Esophagus muscularis mucosa (tissue), 4 donors: ENCODE results near the gene LIME1. TPM values are rescaled to one million over a fixed set of nuclear protein-coding genes. Genes with fewer than 3 reads are reported as not detected.

Source experiments
- DNase-seq: peaks from one replicate; pipeline ENCODE4 v3.0.0-alpha.2; 2017; ENCODE audit errors: extremely low spot score
- H3K27ac ChIP-seq, 4 donors: fragments of 200-600 bp; sonication (generic); replicated peaks in 1 of 4; 1 replicate in 3 of 4; 2 replicates in 1 of 4; pipeline ENCODE4 v1.5.1; 2016 to 2019; ENCODE audit warnings: mild to moderate bottlenecking in 1 of 4
- H3K27me3 ChIP-seq, 4 donors: fragments of 200-600 bp; sonication (generic); one replicate each; pipeline versions ENCODE4 v1.5.1 to v1.6.0; 2016 to 2019
- H3K36me3 ChIP-seq, 4 donors: fragments of 200-600 bp; sonication (generic); one replicate each; pipeline ENCODE4 v1.5.1; 2016 to 2019
- H3K4me1 ChIP-seq, 4 donors: fragments of 200-600 bp; sonication (generic); one replicate each; pipeline ENCODE4 v1.5.1; 2016 to 2019
- H3K4me3 ChIP-seq, 4 donors: fragments of 200-600 bp; sonication (generic); 1 replicate in 2 of 4; 2 replicates in 2 of 4; pipeline ENCODE4 v1.5.1; 2016 to 2019; ENCODE audit warnings: mild to moderate bottlenecking in 4 of 4, moderate library complexity in 1 of 4
- H3K9me3 ChIP-seq, 4 donors: fragments of 200-600 bp; sonication (generic); 1 replicate in 3 of 4; 2 replicates in 1 of 4; pipeline ENCODE4 v1.5.1; 2016 to 2019
- EP300 ChIP-seq: sonication (generic); formaldehyde crosslinking; IDR thresholded peaks from one replicate; pipeline ENCODE4 v1.6.1; 2017; ENCODE audit warnings: antibody characterized with exemption
- POLR2A ChIP-seq: fragments of 450-650 bp; IDR thresholded peaks from one replicate; pipeline ENCODE4 v1.6.1; 2017; ENCODE audit warnings: antibody characterized with exemption, moderate library complexity, mild to moderate bottlenecking, low read depth
- POLR2AphosphoS5 ChIP-seq, 2 donors: sonication (generic); formaldehyde crosslinking; IDR thresholded peaks; one replicate each; pipeline ENCODE4 v1.6.1; 2017; ENCODE audit warnings: antibody characterized with exemption in 2 of 2
- WGBS: methylation state at CpG from one replicate; pipeline ENCODE4 v1.1.5; 2018; 5-methylcytosine and 5-hydroxymethylcytosine counted together
- intact Hi-C: fragments of 100-400 bp; cut with DNase I; formaldehyde crosslinking; loops from one replicate; pipeline ENCODE4 v1.15.1; 2023
- total RNA-seq, 4 donors: library from RNA; depleted of rRNA; stranded (reverse); fragments of >200 nt; gene quantifications; one replicate each; pipeline versions ENCODE4 v1.1.0 to v1.2.1, GENCODE V29; 2016
- TF ChIP-seq, protein P1 (sequence below), 3 experiments: fragments of 200-600 bp in 2 of 3; fragments of 450-650 bp in 1 of 3; sonication (generic) in 2 of 3; IDR thresholded peaks; one replicate each; pipeline ENCODE4 v1.5.1; 2017 to 2019; ENCODE audit warnings: antibody characterized with exemption in 3 of 3, mild to moderate bottlenecking in 2 of 3, moderate library complexity in 1 of 3

LIME1 gene
- total RNA-seq, 4 donors from 2014 or later, result 9.4 to 15.4 (median 10.9) TPM

DNA sequence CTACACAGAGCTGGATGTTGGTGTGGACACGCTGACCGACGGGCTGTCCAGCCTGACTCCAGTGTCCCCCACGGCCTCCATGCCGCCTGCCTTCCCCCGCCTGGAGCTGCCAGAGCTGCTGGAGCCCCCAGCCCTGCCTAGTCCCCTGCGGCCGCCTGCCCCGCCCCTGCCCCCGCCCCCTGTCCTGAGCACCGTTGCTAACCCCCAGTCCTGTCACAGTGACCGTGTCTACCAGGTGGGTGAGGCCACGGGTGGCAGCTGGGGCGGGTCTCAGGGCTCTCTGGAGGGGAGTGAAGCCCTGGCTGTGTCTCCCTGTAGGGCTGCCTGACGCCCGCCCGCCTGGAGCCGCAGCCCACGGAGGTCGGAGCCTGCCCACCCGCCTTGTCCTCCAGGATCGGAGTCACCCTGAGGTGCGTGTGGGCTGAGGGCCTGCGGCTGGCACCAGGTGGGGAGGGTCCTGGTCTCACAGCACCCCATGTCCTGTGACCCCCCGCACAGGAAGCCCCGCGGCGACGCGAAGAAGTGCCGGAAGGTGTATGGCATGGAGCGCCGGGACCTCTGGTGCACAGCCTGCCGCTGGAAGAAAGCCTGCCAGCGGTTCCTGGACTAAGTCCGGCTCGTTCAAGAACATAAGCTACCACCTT lies 6.0 kb downstream of the LIME1 start:
- H3K9me3 ChIP-seq, result no peaks in the 10 kb centered on the region
- no peaks in the 10 kb centered on the region for H3K27me3 ChIP-seq
- peaks cover 35 to 49% (median 46%) of the 10 kb centered on the region in 4 donors for H3K4me1 ChIP-seq
- H3K27ac ChIP-seq, result peak overlapping the region; percentile 89 to 99 (median 96)
- intact Hi-C loops, result no loop called here
- WGBS, result 84% methylated on average over 20 of the region's 37 CpGs
- no peak for DNase-seq
- H3K36me3 ChIP-seq, result peaks cover 12 to 52% (median 43%) of the 10 kb centered on the region in 4 donors
- TF ChIP-seq POLR2A (no peak), POLR2AphosphoS5 (IDR thresholded peaks at IDR 0.05) (no peak), EP300 (no peak)
- TF ChIP-seq, protein P1, sequence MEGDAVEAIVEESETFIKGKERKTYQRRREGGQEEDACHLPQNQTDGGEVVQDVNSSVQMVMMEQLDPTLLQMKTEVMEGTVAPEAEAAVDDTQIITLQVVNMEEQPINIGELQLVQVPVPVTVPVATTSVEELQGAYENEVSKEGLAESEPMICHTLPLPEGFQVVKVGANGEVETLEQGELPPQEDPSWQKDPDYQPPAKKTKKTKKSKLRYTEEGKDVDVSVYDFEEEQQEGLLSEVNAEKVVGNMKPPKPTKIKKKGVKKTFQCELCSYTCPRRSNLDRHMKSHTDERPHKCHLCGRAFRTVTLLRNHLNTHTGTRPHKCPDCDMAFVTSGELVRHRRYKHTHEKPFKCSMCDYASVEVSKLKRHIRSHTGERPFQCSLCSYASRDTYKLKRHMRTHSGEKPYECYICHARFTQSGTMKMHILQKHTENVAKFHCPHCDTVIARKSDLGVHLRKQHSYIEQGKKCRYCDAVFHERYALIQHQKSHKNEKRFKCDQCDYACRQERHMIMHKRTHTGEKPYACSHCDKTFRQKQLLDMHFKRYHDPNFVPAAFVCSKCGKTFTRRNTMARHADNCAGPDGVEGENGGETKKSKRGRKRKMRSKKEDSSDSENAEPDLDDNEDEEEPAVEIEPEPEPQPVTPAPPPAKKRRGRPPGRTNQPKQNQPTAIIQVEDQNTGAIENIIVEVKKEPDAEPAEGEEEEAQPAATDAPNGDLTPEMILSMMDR (IDR thresholded peaks at IDR 0.05), result no peak
- no peak overlapping the region for H3K4me3 ChIP-seq

GRCh38 chr20:63743210-63743970 lies 6.9 kb downstream of the LIME1 start:
- Histone ChIP-seq H3K27ac (peak overlapping the region; percentile 89 to 99 (median 96)), H3K27me3 (no peaks in the 10 kb centered on the region), H3K36me3 (peaks cover 12 to 59% (median 48%) of the 10 kb centered on the region in 4 donors), H3K4me3 (no peak overlapping the region), H3K4me1 (peaks cover 30 to 40% (median 37%) of the 10 kb centered on the region in 4 donors), H3K9me3 (no peaks in the 10 kb centered on the region)
- no peak for DNase-seq
- intact Hi-C loops, result no loop called here
- WGBS, result 87% methylated on average over 30 of the region's 31 CpGs
- TF ChIP-seq, protein P1 (IDR thresholded peaks at IDR 0.05), result no peak
- TF ChIP-seq POLR2A (no peak), POLR2AphosphoS5 (IDR thresholded peaks at IDR 0.05) (no peak), EP300 (no peak)

DNA sequence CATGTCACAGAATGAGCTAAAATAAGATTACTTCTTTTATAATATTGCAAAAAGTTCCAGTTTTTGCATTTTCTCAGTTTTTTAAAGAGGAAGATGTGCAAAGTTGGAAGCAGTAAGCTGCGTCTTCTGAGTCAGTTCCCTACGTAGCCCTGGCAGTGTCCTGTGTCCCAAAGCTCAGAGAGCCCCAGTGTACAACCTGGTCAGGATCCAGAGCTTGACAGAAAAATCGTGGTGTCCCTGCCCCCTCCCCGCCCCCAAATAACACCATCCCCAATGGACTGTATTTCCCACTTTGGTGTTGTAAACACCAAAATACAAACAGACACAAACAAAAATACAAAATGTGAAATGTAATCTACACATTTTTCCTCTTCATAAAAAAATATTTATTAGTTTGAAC lies 7.7 kb downstream of the LIME1 start:
- peaks cover 22 to 32% (median 29%) of the 10 kb centered on the region in 4 donors for H3K4me1 ChIP-seq
- no peak overlapping the region for H3K4me3 ChIP-seq
- intact Hi-C loops, result no loop called here
- H3K27ac ChIP-seq, result no peak overlapping the region
- DNase-seq, result no peak
- TF ChIP-seq POLR2A, result no peak
- TF ChIP-seq POLR2AphosphoS5 (IDR thresholded peaks at IDR 0.05), result no peak
- TF ChIP-seq, protein P1 (IDR thresholded peaks at IDR 0.05), result no peak
- TF ChIP-seq EP300, result no peak
- 58% methylated on average over 4 of the region's 4 CpGs for WGBS
- peaks cover 12 to 67% (median 48%) of the 10 kb centered on the region in 4 donors for H3K36me3 ChIP-seq
- H3K27me3 ChIP-seq, result no peaks in the 10 kb centered on the region
- no peaks in the 10 kb centered on the region for H3K9me3 ChIP-seq

DNA sequence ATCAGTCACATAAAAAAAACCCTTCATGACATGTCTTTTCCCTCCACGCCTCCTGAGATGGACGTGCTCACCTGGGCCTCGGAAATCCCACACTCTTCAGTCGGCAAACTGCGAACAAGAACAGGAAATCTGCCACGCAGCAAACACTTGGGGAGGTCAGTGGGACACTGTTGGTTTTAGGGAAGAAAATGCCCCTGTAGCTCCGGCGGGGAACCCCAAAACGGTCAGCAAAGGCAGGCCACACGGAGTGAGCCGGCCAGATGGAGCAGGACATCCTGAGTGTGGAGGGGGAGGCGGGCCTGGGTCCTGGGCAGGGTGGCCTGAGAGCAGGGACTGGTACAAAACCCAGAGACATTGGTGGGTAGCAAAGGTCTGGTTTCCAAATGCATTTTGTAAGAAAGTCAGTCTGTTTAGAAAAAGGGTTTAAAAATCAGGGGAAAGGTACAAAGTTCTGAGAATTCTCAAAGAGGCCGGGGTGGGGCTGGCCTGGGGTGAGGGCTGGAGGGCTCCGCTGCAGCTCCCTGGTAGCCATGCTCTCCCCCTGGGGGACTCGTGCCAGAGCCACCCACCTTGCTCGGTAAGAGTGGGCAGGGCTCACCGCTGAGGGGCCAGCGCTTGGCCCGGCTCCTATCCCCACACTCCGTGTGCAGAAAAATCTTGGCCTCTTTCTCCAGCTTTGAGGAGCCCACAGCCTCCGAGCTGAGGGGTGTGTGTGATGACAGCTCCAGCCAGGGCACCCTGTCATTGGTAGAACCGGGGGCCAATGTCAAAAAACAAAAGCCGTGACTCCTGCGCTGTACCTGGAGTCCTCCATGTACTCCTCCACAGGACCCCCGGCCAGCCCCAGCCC lies 8.3 kb downstream of the LIME1 start:
- H3K4me1 ChIP-seq, result peaks cover 21 to 31% (median 27%) of the 10 kb centered on the region in 4 donors
- WGBS, result 85% methylated on average over 18 of the region's 25 CpGs
- no peak for DNase-seq
- TF ChIP-seq POLR2A, result no peak
- TF ChIP-seq, protein P1 (IDR thresholded peaks at IDR 0.05), result no peak
- TF ChIP-seq POLR2AphosphoS5 (IDR thresholded peaks at IDR 0.05), result no peak
- no peak for TF ChIP-seq EP300
- intact Hi-C loops, result no loop called here
- no peak overlapping the region for H3K27ac ChIP-seq
- H3K4me3 ChIP-seq, result no peak overlapping the region
- H3K9me3 ChIP-seq, result no peaks in the 10 kb centered on the region
- peaks cover 12 to 71% (median 50%) of the 10 kb centered on the region in 4 donors for H3K36me3 ChIP-seq
- no peaks in the 10 kb centered on the region for H3K27me3 ChIP-seq
